GM23338 (cell line): ENCODE measurements around the gene BCAS1. TPM values are rescaled to one million over a fixed set of nuclear protein-coding genes. Genes with fewer than 3 reads are reported as not detected.

Experiments
- ATAC-seq: fragments of 200-7000 bp; cut with Tn5 transposase; 3 replicates; pipeline ENCODE4 v1.9.1; 2020
- DNase-seq: peaks from one replicate; pipeline ENCODE4 v3.0.0-alpha.2; 2015; ENCODE audit warnings: low spot score
- H2AFZ ChIP-seq: fragments of 200-600 bp; sonication (generic); 2 replicates; pipeline ENCODE4 v1.8.0; 2016; ENCODE audit warnings: antibody characterized with exemption, mild to moderate bottlenecking, moderate library complexity
- H3F3A ChIP-seq: fragments of 200-600 bp; sonication (generic); replicated peaks from 2 replicates; pipeline ENCODE4 v1.8.0; 2017; ENCODE audit warnings: antibody characterized with exemption, mixed run types, low read depth
- H3K27ac ChIP-seq: fragments of 200-600 bp; sonication (generic); 2 replicates; pipeline ENCODE4 v1.6.1; 2016; ENCODE audit warnings: low read depth
- H3K27me3 ChIP-seq: fragments of 200-600 bp; sonication (generic); 2 replicates; pipeline ENCODE4 v1.8.0; 2016; ENCODE audit warnings: mild to moderate bottlenecking, mixed run types, moderate library complexity; ENCODE audit not compliant: insufficient read depth
- H3K36me3 ChIP-seq: fragments of 200-600 bp; sonication (generic); 2 replicates; pipeline ENCODE4 v1.8.0; 2016; ENCODE audit warnings: mild to moderate bottlenecking; ENCODE audit not compliant: insufficient read depth
- H3K4me1 ChIP-seq: fragments of 200-600 bp; sonication (generic); 2 replicates; pipeline ENCODE4 v1.8.0; 2016; ENCODE audit warnings: mild to moderate bottlenecking, moderate library complexity; ENCODE audit not compliant: insufficient read depth
- H3K4me2 ChIP-seq: fragments of 200-600 bp; sonication (generic); 2 replicates; pipeline ENCODE4 v1.7.1; 2017; ENCODE audit warnings: mixed run types
- H3K4me3 ChIP-seq: fragments of 200-600 bp; sonication (generic); 2 replicates; pipeline ENCODE4 v1.6.1; 2016; ENCODE audit warnings: mixed run types
- H3K79me2 ChIP-seq: fragments of 200-600 bp; sonication (generic); replicated peaks from 2 replicates; pipeline ENCODE4 v1.8.0; 2017; ENCODE audit warnings: mild to moderate bottlenecking; ENCODE audit not compliant: insufficient read depth
- H3K9me2 ChIP-seq: fragments of 200-600 bp; sonication (generic); 2 replicates; pipeline ENCODE4 v1.8.0; 2017; ENCODE audit not compliant: insufficient read depth
- H4K20me1 ChIP-seq: fragments of 200-600 bp; sonication (generic); replicated peaks from 2 replicates; pipeline ENCODE4 v1.8.0; 2017; ENCODE audit warnings: mild to moderate bottlenecking; ENCODE audit not compliant: insufficient read depth
- H3K27ac Mint-ChIP-seq: 2 replicates; pipeline ENCODE4 v1.8.0; 2020; ENCODE audit warnings: inconsistent platforms, mild to moderate bottlenecking, moderate library complexity, mixed read lengths
- H3K27me3 Mint-ChIP-seq: 3 replicates; pipeline ENCODE4 v1.8.0; 2022; ENCODE audit warnings: low read depth, mild to moderate bottlenecking, moderate library complexity, mixed read lengths, inconsistent platforms; ENCODE audit not compliant: insufficient read depth, poor library complexity
- H3K36me3 Mint-ChIP-seq: 3 replicates; pipeline ENCODE4 v1.8.0; 2021; ENCODE audit warnings: low read depth, mild to moderate bottlenecking, inconsistent platforms, moderate library complexity, mixed read lengths
- H3K4me1 Mint-ChIP-seq: 3 replicates; pipeline ENCODE4 v1.8.0; 2020; ENCODE audit warnings: mild to moderate bottlenecking, inconsistent platforms, mixed read lengths
- H3K4me3 Mint-ChIP-seq: 3 replicates; pipeline ENCODE4 v1.8.0; 2021; ENCODE audit warnings: moderate library complexity, mild to moderate bottlenecking, inconsistent platforms, mixed read lengths
- H3K9me3 Mint-ChIP-seq: 3 replicates; pipeline ENCODE4 v1.8.0; 2020; ENCODE audit warnings: moderate library complexity, mild to moderate bottlenecking, inconsistent platforms, mixed read lengths
- CTCF ChIP-seq, 2 experiments: fragments of 200-600 bp in 1 of 2; sonication (generic) in 1 of 2; conservative IDR thresholded peaks; 2 replicates each; pipeline versions ENCODE4 v1.5.1 to v1.6.1; 2016 to 2017; ENCODE audit warnings: antibody characterized with exemption in 2 of 2, low read depth in 2 of 2, mild to moderate bottlenecking in 2 of 2, moderate library complexity in 1 of 2
- ETS1 ChIP-seq: IDR thresholded peaks from 2 replicates; pipeline ENCODE4 v1.6.1; 2016; ENCODE audit warnings: antibody characterized with exemption
- REST ChIP-seq: IDR thresholded peaks from one replicate; pipeline ENCODE4 v1.6.1; 2018; ENCODE audit warnings: antibody characterized with exemption; ENCODE audit not compliant: unreplicated experiment
- STAT1 ChIP-seq: IDR thresholded peaks from one replicate; pipeline ENCODE4 v1.6.1; 2016; ENCODE audit warnings: antibody characterized with exemption; ENCODE audit not compliant: unreplicated experiment
- polyA plus RNA-seq: library from polyadenylated mRNA; unstranded; fragments of >200 nt; fragmentation: Nextera tagmentation; extraction: Ambion mirVana; gene quantifications from 2 replicates; pipeline ENCODE4 v1.2.1, GENCODE V29; 2016
- total RNA-seq: library from RNA; depleted of rRNA; stranded (reverse); fragments of >200 nt; shearing (Covaris generic); gene quantifications from 2 replicates; pipeline ENCODE4 v1.2.3, GENCODE V29; 2014

Gene BCAS1
- total and polyA plus RNA-seq, 2 experiments from 2014 or later: 0.17 to 0.19 TPM

DNA sequence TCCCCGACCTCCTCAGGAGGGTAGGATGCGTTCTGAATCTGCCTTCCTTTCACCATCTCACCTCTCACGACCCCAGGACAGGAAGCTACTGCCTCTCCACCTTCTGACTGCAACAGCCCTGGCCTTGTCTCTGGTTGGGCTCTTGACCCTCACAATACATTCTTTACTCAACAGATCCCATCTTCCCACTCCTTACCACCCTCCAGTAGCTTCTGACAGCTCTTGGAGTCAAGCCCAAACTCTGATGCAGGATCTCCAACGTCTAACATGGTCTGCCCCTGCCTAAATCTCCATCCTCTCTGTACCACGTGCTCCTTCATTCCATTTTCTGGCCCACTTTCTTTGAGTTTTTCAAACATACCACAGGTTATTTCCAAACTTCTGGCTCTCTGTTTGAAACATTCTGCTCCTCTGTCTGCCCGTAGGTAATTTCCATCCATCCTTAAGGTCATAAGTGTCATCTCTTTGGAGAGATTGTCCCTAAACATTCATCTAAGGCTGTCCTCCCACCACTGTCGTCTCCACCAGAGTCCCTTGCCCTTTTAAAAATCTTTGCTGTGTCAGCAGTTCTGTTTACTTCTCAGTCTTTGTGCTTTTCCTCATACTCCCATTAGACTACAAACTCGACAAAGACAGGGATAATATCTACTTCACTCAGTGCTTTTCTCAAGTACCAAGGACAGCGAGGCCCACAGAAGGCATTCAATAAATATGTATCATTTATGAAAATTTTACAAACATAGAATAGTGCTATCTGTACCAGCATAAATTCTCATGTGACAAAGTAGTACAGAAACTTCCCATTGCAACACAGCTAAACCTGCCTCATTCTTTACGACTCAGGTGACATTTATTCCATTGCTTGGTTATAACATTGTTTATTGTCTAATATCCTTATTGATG, 73.6 kb downstream of the BCAS1 start:
- H3K36me3 ChIP-seq: no peaks in the 10 kb centered on the region
- no peaks in the 10 kb centered on the region; the same call in 1 of the 2 replicates for H3K9me2 ChIP-seq
- Mint-ChIP-seq H3K27me3 (peaks cover 2% of the 10 kb centered on the region), H3K27ac (no peak overlapping the region), H3K9me3 (no peaks in the 10 kb centered on the region; the same call in 2 of the 3 replicates), H3K4me3 (no peak overlapping the region), H3K4me1 (no peaks in the 10 kb centered on the region), H3K36me3 (no peaks in the 10 kb centered on the region)
- H3F3A ChIP-seq: no peaks in the 10 kb centered on the region
- ATAC-seq (no peak), DNase-seq (no peak)
- no peaks in the 10 kb centered on the region for H3K4me1 ChIP-seq
- H3K27ac ChIP-seq: no peak overlapping the region
- H3K79me2 ChIP-seq: no peaks in the 10 kb centered on the region
- no peak for TF ChIP-seq CTCF (conservative IDR thresholded peaks at IDR 0.05; ENCODE audit: low read depth in 2 of 2)
- H3K27me3 ChIP-seq: no peaks in the 10 kb centered on the region
- no peaks in the 10 kb centered on the region for H4K20me1 ChIP-seq
- no peak overlapping the region for H3K4me3 ChIP-seq
- H2AFZ ChIP-seq: no peak overlapping the region
- no peak overlapping the region for H3K4me2 ChIP-seq

DNA sequence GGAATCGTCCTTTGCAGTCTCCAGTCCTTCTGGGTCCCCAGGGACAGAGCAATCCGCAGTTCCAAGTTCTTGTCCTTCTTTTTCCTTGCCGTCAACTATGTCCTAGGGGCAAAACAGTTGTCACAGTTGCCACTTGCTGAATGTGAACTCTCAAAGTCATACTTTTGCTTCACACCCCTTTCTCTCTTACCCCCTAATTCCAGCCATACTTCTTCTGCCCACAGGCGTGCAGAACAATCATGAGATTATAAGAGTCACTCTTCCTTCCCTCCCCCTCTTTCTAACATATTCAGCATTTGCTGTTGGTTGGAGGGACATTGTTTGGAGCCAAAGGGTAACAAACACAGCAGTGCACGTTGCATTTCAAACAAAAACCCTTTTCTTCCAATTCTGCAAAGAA, 74.4 kb downstream of the BCAS1 start:
- Histone ChIP-seq H3K79me2 (no peaks in the 10 kb centered on the region), H3K27ac (no peak overlapping the region), H3K4me2 (no peak overlapping the region), H3K36me3 (no peaks in the 10 kb centered on the region), H3K9me2 (no peaks in the 10 kb centered on the region; the same call in 1 of the 2 replicates), H3F3A (no peaks in the 10 kb centered on the region), H4K20me1 (no peaks in the 10 kb centered on the region), H3K4me1 (no peaks in the 10 kb centered on the region), H2AFZ (no peak overlapping the region), H3K4me3 (no peak overlapping the region), H3K27me3 (no peaks in the 10 kb centered on the region)
- Mint-ChIP-seq H3K4me3 (no peak overlapping the region), H3K36me3 (no peaks in the 10 kb centered on the region), H3K4me1 (no peaks in the 10 kb centered on the region), H3K9me3 (no peaks in the 10 kb centered on the region; the same call in 2 of the 3 replicates), H3K27me3 (peaks cover 2% of the 10 kb centered on the region), H3K27ac (no peak overlapping the region)
- TF ChIP-seq ETS1 (no peak), STAT1 (no peak), REST (no peak)
- ATAC-seq: no peak
- no peak for DNase-seq
